Endothelial cell of umbilical vein (primary cell): ENCODE measurements around the gene CCDC61. TPM values are rescaled to one million over a fixed set of nuclear protein-coding genes. Genes with fewer than 3 reads are reported as not detected.

Experiments used
- BruUV-seq: library from RNA; stranded (reverse); fragments of 400-500 nt; replicated peaks from 2 replicates; lab custom pipeline; 2021; lab: Mats Ljungman, UMichigan
- CTCF ChIA-PET: fragments of 300-600, 350-600 bp; sonication (Branson Sonifier 250); formaldehyde crosslinking; loops from one replicate; lab custom pipeline; 2021; ENCODE audit warnings: antibody characterized with exemption, inconsistent platforms; lab: Charles Lee
- POLR2A ChIA-PET: fragments of 300-600, 350-600 bp; sonication (Branson Sonifier 250); formaldehyde crosslinking; loops from one replicate; lab custom pipeline; 2021; ENCODE audit warnings: antibody characterized with exemption, inconsistent platforms; lab: Charles Lee
- DNase-seq: peaks from one replicate; pipeline ENCODE4 v3.0.0-alpha.2; 2011; ENCODE audit warnings: low read depth, low spot score
- FAIRE-seq: peaks from 2 replicates; lab custom pipeline; 2011; peaks lifted over from hg19 to GRCh38; lab: Jason Lieb, UNC
- H2AFZ ChIP-seq: 2 replicates; pipeline ENCODE4 v1.6.0; 2012; ENCODE audit warnings: low read depth, low read length, control low read depth, inconsistent platforms
- H3K27ac ChIP-seq: 2 replicates; pipeline ENCODE4 v1.5.1; 2011; ENCODE audit warnings: low read depth, mild to moderate bottlenecking, control low read depth, low read length, moderate library complexity; ENCODE audit not compliant: insufficient read depth
- H3K27me3 ChIP-seq, 2 experiments: 2 replicates each; pipeline versions ENCODE4 v1.6.0 to v1.6.1; 2011; ENCODE audit warnings: low read length in 2 of 2, mixed read lengths in 1 of 2; ENCODE audit not compliant: control insufficient read depth in 2 of 2, insufficient read depth in 2 of 2
- H3K36me3 ChIP-seq, 2 experiments: 2 replicates in 1 of 2; 3 replicates in 1 of 2; pipeline ENCODE4 v1.5.1; 2011; ENCODE audit warnings: low read length in 2 of 2, mild to moderate bottlenecking in 1 of 2, moderate library complexity in 1 of 2; ENCODE audit not compliant: control insufficient read depth in 2 of 2, insufficient read depth in 2 of 2; ENCODE audit errors: extremely low read depth in 1 of 2
- H3K4me1 ChIP-seq: 3 replicates; pipeline ENCODE4 v1.5.1; 2011; ENCODE audit warnings: mild to moderate bottlenecking, low read length; ENCODE audit not compliant: control insufficient read depth, insufficient read depth; ENCODE audit errors: extremely low read depth
- H3K4me2 ChIP-seq: 2 replicates; pipeline ENCODE4 v1.6.1; 2011; ENCODE audit warnings: low read length, control low read depth, mixed read lengths; ENCODE audit not compliant: insufficient read depth
- H3K4me3 ChIP-seq, 3 experiments: fragments of 200-600 bp in 1 of 3; sonication (generic), shearing (Covaris generic) in 1 of 3; replicated peaks in 1 of 3; 2 replicates each; pipeline ENCODE4 v1.5.1; 2011 to 2016; ENCODE audit warnings: control low read depth in 3 of 3, low read length in 3 of 3, mild to moderate bottlenecking in 2 of 3, inconsistent platforms in 1 of 3, low read depth in 1 of 3, moderate library complexity in 1 of 3; ENCODE audit not compliant: insufficient read depth in 1 of 3
- H3K79me2 ChIP-seq: 2 replicates; pipeline ENCODE4 v1.6.0; 2012; ENCODE audit warnings: low read length, inconsistent platforms; ENCODE audit not compliant: control insufficient read depth, insufficient read depth
- H3K9ac ChIP-seq: replicated peaks from 2 replicates; pipeline ENCODE3; 2011; ENCODE audit warnings: low read length, control low read depth; ENCODE audit not compliant: insufficient read depth; ENCODE audit errors: extremely low read depth
- H3K9me1 ChIP-seq: replicated peaks from 3 replicates; pipeline ENCODE4 v1.6.0; 2011; ENCODE audit warnings: mild to moderate bottlenecking, low read length; ENCODE audit not compliant: control insufficient read depth, insufficient read depth; ENCODE audit errors: extremely low read depth
- H3K9me3 ChIP-seq: replicated peaks from 2 replicates; pipeline ENCODE4 v1.5.1; 2012; ENCODE audit warnings: low read length, inconsistent platforms; ENCODE audit not compliant: control insufficient read depth, insufficient read depth
- H4K20me1 ChIP-seq: replicated peaks from 2 replicates; pipeline ENCODE3; 2011; ENCODE audit warnings: mild to moderate bottlenecking, low read length; ENCODE audit not compliant: control insufficient read depth, insufficient read depth; ENCODE audit errors: extremely low read depth
- EZH2 ChIP-seq: IDR thresholded peaks from 2 replicates; pipeline ENCODE4 v1.6.1; 2012; ENCODE audit warnings: borderline replicate concordance, low read depth, mild to moderate bottlenecking, moderate library complexity, low read length, inconsistent platforms; ENCODE audit not compliant: severe bottlenecking
- FOS ChIP-seq: IDR thresholded peaks from 2 replicates; pipeline ENCODE4 v1.6.1; 2011; ENCODE audit warnings: mild to moderate bottlenecking, low read length, moderate library complexity, borderline replicate concordance; ENCODE audit not compliant: insufficient read depth
- GATA2 ChIP-seq: IDR thresholded peaks from 2 replicates; pipeline ENCODE4 v1.7.0; 2011; ENCODE audit warnings: low read depth, mild to moderate bottlenecking, moderate library complexity, mixed read lengths, low read length; ENCODE audit not compliant: insufficient read length, insufficient read depth
- JUN ChIP-seq: IDR thresholded peaks from 2 replicates; pipeline ENCODE4 v1.6.1; 2011; ENCODE audit warnings: borderline replicate concordance, low read depth; ENCODE audit not compliant: insufficient read length, insufficient read depth
- MYC ChIP-seq: IDR thresholded peaks from one replicate; pipeline ENCODE4 v1.6.1; 2011; ENCODE audit warnings: mild to moderate bottlenecking, low read depth, low read length
- POLR2A ChIP-seq: IDR thresholded peaks from 2 replicates; pipeline ENCODE4 v1.6.1; 2012; ENCODE audit warnings: low read depth, mild to moderate bottlenecking, control low read depth, low read length
- POLR2AphosphoS5 ChIP-seq: IDR thresholded peaks from 2 replicates; pipeline ENCODE4 v1.6.1; 2012; ENCODE audit warnings: low read depth, mild to moderate bottlenecking, control low read depth, low read length, moderate library complexity; ENCODE audit not compliant: insufficient read depth
- dilution Hi-C: fragments of 300-500 bp; cut with MboI; formaldehyde crosslinking; loops from one replicate; pipeline ENCODE4 v1.15.0; 2019; ENCODE audit warnings: low sequenced_read_pairs; ENCODE audit not compliant: extremely low pct_ligation_motif_present
- intact Hi-C: fragments of 100-400 bp; cut with micrococcal nuclease; formaldehyde crosslinking; loops from one replicate; pipeline ENCODE4 v1.10.0; 2022
- polyA plus RNA-seq, 4 experiments: library from polyadenylated mRNA; depleted of rRNA in 3 of 4; stranded (reverse) in 3 of 4; unstranded in 1 of 4; fragments of >200 nt; gene quantifications; 2 replicates each; pipeline versions ENCODE4 v1.2.1 to v1.2.3, GENCODE V29; 2011 to 2012; ENCODE audit warnings: missing spikeins in 1 of 4
- total RNA-seq: library from RNA; stranded (reverse); gene quantifications from 2 replicates; pipeline ENCODE4 v1.2.3, GENCODE V29; 2021
- TF ChIP-seq, protein P1 (sequence below): IDR thresholded peaks from 2 replicates; pipeline ENCODE4 v1.6.1; 2011; ENCODE audit not compliant: insufficient read depth, insufficient read length
- TF ChIP-seq, protein P2 (sequence below), 2 donors: IDR thresholded peaks; 1 replicate in 1 of 2; 2 replicates in 1 of 2; pipeline ENCODE4 v1.5.1; 2011; ENCODE audit warnings: low read length in 2 of 2, mild to moderate bottlenecking in 2 of 2, moderate library complexity in 2 of 2, control low read depth in 1 of 2, inconsistent platforms in 1 of 2, low read depth in 1 of 2; ENCODE audit not compliant: insufficient read depth in 1 of 2; ENCODE audit errors: extremely low read depth in 1 of 2

The CCDC61 gene
- total and polyA plus RNA-seq, 2 donors (not counting 3 experiments of a cell fraction or from before 2014, with no cell fraction given), result 10.3 to 20.1 TPM

DNA sequence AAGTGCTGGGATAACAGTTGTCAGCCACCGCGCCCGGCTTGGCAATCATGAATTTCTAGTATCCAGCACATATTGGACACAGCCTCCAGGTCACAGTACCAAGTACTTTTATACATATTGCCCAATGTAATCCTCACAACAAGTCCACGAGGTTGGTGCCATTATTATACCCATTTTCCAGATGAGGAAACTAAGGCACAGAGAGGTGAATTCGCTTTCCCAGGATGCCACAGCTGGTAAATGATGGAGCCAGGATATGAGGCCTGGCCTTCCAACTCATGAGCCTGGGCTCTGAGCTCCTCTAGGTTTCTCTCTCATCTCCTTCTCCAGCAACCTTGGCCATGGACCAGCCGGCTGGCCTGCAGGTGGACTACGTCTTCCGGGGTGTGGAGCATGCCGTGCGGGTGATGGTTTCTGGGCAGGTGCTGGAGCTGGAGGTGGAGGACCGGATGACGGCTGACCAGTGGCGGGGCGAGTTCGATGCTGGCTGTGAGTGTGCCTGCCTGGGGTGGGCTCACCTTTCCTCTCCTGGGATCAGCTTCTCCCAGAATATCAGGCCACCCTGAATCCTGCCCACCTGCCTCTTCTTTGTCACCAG, 7.5 kb downstream of the CCDC61 start:
- H3K9ac ChIP-seq, result no peak overlapping the region
- H3K9me3 ChIP-seq, result no peaks in the 10 kb centered on the region
- no peak overlapping the region for H3K27ac ChIP-seq
- ChIA-PET POLR2A (no interaction called here), CTCF (interaction anchor here (1.2 to 2.3 kb wide), 2 partner anchors 8 to 232 kb away, joined by 3 to 10 read pairs; no protein-coding TSS in a partner anchor)
- peaks cover 2 to 6% of the 10 kb centered on the region in 2 experiments for H3K36me3 ChIP-seq
- FAIRE-seq, result no peak
- H3K27me3 ChIP-seq, result no peaks in the 10 kb centered on the region
- no peaks in the 10 kb centered on the region for H3K79me2 ChIP-seq
- H2AFZ ChIP-seq, result no peak overlapping the region
- H3K4me3 ChIP-seq, result no peak overlapping the region
- intact Hi-C loops (no loop called here), dilution Hi-C loops (no loop called here)
- no peak overlapping the region for H3K4me2 ChIP-seq
- H3K4me1 ChIP-seq, result peaks cover 3% of the 10 kb centered on the region
- no peak for DNase-seq
- BruUV-seq, result no TSS peak
- TF ChIP-seq MYC, result no peak
- no peak for TF ChIP-seq POLR2A
- no peak for TF ChIP-seq EZH2
- H3K9me1 ChIP-seq, result no peaks in the 10 kb centered on the region
- no peaks in the 10 kb centered on the region for H4K20me1 ChIP-seq

DNA sequence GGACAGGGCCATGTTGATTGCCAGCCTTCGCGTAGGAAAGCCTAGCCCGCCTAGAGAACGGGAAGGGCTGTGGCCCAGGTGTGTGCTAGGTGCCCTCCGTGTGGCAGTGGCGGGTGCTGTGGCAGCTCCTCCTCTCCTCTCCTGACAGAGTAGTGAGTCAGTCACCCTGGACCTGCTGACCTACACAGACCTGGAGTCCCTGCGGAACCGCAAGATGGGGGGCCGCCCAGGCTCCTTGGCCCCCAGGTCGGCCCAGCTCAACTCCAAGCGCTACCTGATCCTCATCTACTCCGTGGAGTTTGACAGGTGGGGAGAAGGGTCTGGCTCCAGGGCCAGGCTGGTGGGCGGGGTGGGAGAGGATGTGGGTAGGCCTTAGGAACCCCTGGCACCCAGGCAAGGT, 11.1 kb downstream of the CCDC61 start:
- peaks cover 6 to 7% of the 10 kb centered on the region in 2 experiments for H3K36me3 ChIP-seq
- no peak overlapping the region for H2AFZ ChIP-seq
- H3K9me1 ChIP-seq, result no peaks in the 10 kb centered on the region
- BruUV-seq, result no TSS peak
- intact Hi-C loops, result loop anchor here (5.0 kb wide), 1 partner anchor 34 kb away; the partner anchor contains the start of gene NOVA2
- DNase-seq (no peak), FAIRE-seq (no peak)
- no peak overlapping the region for H3K4me2 ChIP-seq
- POLR2A ChIA-PET, result no interaction called here
- H3K27ac ChIP-seq, result no peak overlapping the region
- H3K4me3 ChIP-seq, result no peak overlapping the region
- H3K27me3 ChIP-seq, result no peaks in the 10 kb centered on the region
- H3K4me1 ChIP-seq, result no peaks in the 10 kb centered on the region
- H3K79me2 ChIP-seq, result no peaks in the 10 kb centered on the region
- CTCF ChIA-PET, result interaction anchor here (0.5 to 2.5 kb wide), 5 partner anchors 10 to 71 kb away, joined by 3 to 7 read pairs (median 4); partner anchors contain the start of gene CCDC61
- H3K9me3 ChIP-seq, result no peaks in the 10 kb centered on the region
- no peak overlapping the region for H3K9ac ChIP-seq
- dilution Hi-C loops, result no loop called here
- H4K20me1 ChIP-seq, result no peaks in the 10 kb centered on the region
- no peak for TF ChIP-seq FOS
- TF ChIP-seq, protein P1, sequence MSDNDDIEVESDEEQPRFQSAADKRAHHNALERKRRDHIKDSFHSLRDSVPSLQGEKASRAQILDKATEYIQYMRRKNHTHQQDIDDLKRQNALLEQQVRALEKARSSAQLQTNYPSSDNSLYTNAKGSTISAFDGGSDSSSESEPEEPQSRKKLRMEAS, result no peak
- TF ChIP-seq POLR2AphosphoS5, result no peak
- TF ChIP-seq, protein P2, sequence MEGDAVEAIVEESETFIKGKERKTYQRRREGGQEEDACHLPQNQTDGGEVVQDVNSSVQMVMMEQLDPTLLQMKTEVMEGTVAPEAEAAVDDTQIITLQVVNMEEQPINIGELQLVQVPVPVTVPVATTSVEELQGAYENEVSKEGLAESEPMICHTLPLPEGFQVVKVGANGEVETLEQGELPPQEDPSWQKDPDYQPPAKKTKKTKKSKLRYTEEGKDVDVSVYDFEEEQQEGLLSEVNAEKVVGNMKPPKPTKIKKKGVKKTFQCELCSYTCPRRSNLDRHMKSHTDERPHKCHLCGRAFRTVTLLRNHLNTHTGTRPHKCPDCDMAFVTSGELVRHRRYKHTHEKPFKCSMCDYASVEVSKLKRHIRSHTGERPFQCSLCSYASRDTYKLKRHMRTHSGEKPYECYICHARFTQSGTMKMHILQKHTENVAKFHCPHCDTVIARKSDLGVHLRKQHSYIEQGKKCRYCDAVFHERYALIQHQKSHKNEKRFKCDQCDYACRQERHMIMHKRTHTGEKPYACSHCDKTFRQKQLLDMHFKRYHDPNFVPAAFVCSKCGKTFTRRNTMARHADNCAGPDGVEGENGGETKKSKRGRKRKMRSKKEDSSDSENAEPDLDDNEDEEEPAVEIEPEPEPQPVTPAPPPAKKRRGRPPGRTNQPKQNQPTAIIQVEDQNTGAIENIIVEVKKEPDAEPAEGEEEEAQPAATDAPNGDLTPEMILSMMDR (IDR thresholded peaks at IDR 0.05; ENCODE audit: extremely low read depth in 1 of 2, insufficient read depth in 1 of 2, low read depth in 1 of 2, low read length in 2 of 2), result no peak
- no peak for TF ChIP-seq GATA2
- no peak for TF ChIP-seq EZH2
- no peak for TF ChIP-seq MYC
- TF ChIP-seq POLR2A, result no peak
- no peak for TF ChIP-seq JUN
